ENCODE measurements around the gene ANKRD36C. TPM values are rescaled to one million over a fixed set of nuclear protein-coding genes. Genes with fewer than 3 reads are reported as not detected.
"Not testable (repeated sequence)": the region's sequence is repeated elsewhere in the genome, so short reads cannot be mapped to it uniquely, and the experiment has no call there.

ANKRD36C gene
- total and polyA plus RNA-seq, 9 of the 15 experiments (the other 6 are each of a cell fraction or from before 2014, with no cell fraction given), result 4.4 to 51.6 (median 11.9) TPM

GRCh38 chr2:95991351-95992094 is at the start of gene ANKRD36C (continued):
- TF ChIP-seq ARID4B (CRISPR knock-in tag; IDR thresholded peaks at IDR 0.05) (peak; percentile 33; the same call in 1 of the 2 replicates), TFAP4 (CRISPR knock-in tag; IDR thresholded peaks at IDR 0.05; ENCODE audit: borderline replicate concordance) (peak; percentile 52; the same call in 1 of the 2 replicates), FOXK2 (conservative IDR thresholded peaks at IDR 0.05 in 1 of 2, IDR thresholded peaks at IDR 0.05 in 1 of 2; ENCODE audit: low read depth in 2 of 2) (peak in 1 of 2 experiments; percentile 50; a peak in 1 of 4 replicates), ATF1 (tag; IDR thresholded peaks at IDR 0.05) (peak; percentile 21; the same call in 1 of the 2 replicates), ZBTB40 (IDR thresholded peaks at IDR 0.05) (peak; percentile 36; the same call in 1 of the 2 replicates), PHF8 (IDR thresholded peaks at IDR 0.05; ENCODE audit: borderline replicate concordance, low read length) (peak; percentile 61; the same call in 1 of the 2 replicates)
- TF ChIP-seq ATF1, ZBTB40 (CRISPR knock-in tag; IDR thresholded peaks at IDR 0.05): not testable (repeated sequence)

All from K562 (cell line).